NCI-H226 (cell line): ENCODE results near the gene NLGN3.
"Not testable (repeated sequence)": the region's sequence is repeated elsewhere in the genome, so short reads cannot be mapped to it uniquely, and the experiment has no call there.

Experiments used
- DNase-seq: peaks from one replicate; pipeline ENCODE4 v3.0.0-alpha.2; 2015

NLGN3 gene

DNA sequence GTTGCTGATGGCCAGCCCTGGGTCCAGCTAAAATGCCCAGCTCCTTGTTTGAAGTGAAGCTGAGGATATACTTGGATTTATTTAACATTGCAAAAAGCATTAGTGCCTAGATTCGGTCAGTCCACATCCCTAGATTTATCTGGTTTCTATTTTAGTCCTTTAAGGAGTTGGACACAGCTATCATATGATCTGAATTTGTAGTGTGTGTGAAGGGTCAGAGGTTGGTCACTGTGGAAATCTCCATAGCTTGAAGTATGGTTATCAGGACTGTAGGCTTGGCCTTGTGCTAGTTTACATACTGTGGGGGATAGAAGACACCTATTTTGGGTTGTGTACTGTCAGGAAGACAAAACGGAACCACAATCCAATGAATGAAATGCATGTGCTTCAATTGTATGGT is 28.8 kb downstream of the NLGN3 start:
- no peak for DNase-seq

DNA sequence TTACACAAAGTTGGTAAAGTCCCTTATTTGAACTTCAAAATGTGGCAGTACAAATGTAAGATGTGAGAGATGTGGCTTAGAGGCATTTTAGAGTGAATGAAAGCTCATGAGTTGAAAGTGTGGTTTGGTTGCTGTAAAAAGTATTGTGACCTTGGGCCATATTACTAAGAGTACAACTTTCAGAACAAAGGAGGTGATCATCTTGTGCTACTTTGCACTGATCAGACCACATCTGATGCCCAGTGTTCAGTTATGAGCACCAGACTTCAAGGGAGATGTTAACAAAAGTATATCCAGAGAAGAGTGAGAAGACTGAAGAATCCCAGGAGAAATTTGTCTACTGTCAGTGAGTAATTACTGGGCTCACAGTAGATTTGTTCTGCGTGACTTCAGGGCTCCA is 30.2 kb downstream of the NLGN3 start:
- no peak for DNase-seq

DNA sequence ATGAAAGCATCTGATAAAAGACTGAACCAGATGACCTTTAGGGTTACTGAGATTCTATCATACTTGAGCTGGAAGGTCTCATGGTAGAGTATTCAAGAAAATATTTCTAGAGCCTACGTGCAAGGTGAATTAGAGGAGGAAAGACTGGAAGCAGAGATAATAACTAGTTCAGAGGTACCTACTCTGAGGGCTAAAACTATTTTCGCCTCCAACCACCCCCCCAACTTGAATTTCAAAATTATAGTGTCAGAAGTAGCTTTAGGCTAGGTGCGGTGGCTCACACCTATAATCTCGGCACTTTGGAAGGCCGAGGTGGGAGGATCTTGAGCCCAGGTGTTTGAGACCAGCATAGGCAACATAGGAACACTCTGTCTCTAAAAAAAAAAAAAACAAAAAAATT is 30.9 kb downstream of the NLGN3 start:
- no peak for DNase-seq

DNA sequence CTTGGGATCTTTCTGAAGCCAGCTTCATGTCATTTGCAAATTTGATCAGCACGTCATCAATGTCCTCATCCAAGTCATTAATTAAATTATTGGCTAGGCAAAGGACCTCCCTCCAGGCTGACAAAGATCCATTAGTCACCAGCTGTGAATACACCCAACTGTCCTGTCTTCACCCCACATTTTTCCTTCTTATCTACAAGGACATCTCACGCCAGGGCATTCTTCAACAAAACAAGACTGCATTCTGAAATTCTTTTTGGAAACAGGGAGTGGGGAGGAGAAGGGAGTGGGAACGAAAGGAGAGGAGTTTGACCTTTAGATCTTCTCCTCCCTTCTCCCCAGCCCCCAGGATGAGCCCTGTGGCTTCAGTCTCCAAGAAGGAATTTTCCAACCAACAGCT is 32.7 kb downstream of the NLGN3 start:
- DNase-seq, result no peak

DNA sequence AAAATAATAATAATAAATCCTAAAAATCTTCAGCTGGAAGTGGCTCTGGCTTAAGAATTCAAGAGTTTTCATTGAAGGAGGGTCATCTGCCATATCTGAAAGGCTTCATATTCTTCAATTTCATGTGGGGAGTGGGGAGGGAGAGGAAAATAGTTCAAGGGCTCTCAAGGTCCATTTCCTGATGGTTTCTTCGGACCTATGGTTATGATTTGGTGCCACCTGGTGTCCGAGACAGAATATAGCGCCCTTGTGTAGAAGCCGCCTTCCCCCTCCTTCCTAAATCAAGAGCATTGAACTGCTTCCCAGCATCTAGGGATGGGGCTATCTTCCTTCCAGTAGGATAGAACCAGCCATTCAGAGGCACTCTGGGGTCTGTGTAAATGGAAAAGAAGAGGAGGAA is 34.3 kb downstream of the NLGN3 start:
- peak; percentile 2 for DNase-seq

DNA sequence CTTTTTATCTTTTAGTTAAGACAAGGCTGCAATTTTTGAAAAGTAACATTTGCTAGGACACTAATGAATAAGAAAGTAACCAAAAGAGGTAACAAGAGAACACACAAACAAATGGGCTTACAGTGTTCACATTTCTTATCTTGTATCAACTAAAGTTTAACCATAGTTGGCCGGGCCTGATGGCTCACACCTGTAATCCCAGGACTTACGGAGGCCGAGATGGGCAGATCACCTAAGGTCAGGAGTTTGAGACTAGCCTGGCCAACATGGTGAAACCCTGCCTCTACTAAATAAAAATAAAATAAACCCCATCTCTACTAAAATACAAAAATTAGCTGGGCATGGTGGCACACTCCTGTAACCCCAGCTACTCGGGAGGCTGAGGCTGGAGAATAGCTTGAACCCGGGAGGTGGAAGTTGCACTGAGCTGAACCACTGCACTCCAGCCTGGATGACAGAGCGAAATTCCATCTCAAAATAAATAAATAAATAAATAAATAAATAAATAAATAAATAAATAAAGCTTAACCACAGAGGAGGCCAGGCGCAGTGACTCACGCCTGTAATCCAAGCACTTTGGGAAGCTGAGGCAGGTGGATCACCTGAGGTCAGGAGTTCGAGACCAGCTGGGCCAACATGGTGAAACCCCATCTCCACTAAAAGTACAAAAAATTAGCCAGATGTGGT is 36.1 kb downstream of the NLGN3 start:
- DNase-seq, result not testable (repeated sequence)

DNA sequence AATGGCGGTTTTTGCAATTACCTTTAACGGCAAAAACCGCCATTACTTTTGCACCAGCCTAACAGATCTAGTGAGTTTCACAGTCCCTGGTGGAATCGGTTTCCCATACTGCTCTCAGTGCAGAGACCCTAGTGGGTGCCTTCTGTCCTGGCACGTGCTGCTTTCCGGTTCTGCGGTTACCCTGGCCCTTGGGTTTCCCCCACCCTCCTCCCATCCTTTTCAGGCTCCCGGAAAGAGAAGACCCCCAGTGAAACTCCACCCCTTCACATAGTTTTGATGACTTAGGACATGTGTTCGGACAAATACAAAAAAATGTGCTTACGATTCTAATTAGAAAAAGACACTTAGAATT is 36.9 kb downstream of the NLGN3 start:
- no peak for DNase-seq

DNA sequence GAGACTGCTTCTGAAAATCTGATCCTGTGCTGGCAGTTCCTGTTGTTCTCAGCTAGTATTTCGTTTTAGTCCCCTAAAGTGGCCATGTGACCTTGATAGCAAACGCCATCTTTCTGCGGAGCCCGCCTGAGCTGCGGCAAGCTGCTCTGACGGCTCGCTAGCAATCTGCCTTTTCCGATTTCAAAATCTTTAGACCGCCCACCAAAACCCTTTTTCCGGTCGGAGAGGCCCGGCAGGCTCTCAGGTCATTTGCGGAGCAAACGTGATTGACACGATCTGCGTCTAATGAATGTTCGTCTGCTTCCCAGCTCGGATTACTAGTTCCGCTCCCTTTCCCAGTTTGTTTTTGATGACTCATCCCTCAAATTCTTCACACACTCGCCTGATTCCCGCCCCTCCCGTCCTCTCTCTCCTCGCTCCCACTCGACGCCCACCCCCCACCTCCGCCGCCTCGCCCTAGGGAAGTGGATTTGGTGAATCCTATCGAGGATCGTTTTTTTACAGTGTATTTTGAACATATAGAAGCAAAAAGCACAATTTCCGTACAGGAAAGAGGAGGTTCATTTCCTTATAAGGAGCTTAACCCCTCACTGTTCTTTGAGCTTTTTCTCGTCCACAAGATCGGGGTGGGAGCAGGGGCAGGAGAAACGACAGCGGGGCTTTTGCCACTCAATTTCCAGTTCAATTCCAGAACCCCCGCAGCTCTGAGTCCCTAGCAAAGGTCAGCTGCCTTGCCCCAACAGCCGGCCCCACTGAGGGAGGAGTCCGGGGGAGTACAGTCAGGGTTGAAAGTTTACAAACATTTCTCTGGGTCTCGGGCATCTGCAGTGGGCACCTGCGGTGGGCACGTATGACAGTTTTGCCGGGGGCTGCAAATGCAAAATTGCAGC is 37.5 kb downstream of the NLGN3 start:
- DNase-seq, result peak; percentile 92

DNA sequence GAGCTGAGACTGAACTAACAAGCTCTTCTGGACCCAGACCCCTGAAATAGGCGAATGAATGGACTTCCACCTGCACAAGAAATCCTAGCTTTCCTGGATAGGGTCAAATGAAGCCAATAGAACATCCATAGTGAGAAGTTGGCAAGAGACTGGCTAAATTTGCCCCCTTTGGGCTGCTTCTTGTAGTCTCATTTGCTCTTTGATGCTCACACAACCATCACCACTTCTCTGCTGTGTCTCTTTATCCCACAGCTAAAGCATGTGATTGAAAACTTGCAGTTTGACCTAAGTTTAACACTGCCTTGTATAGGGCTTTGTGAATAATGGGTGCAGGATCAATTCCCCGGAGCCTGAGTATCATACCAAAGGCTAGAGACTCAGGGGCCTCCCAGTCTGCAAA is 38.2 kb downstream of the NLGN3 start:
- no peak for DNase-seq

DNA sequence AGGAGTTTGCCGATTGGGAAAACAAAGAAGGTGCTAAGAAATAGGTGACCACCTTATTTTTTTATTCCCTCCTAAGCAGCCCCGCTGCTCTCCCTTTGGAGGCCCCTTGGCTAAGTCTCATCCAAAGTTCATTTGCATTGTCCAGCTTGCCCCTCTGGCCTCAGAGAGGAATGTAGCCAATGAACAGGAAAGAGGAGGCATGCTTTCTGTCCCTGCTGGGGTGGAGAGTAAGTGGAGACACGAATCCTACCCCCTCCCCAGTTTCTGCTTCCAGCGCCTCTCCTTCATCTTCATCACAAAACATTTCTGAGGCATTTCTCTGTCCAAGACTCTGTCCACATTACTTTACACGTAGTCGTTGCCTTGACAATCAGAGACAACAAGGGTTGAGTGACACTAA is 38.7 kb downstream of the NLGN3 start:
- no peak for DNase-seq

DNA sequence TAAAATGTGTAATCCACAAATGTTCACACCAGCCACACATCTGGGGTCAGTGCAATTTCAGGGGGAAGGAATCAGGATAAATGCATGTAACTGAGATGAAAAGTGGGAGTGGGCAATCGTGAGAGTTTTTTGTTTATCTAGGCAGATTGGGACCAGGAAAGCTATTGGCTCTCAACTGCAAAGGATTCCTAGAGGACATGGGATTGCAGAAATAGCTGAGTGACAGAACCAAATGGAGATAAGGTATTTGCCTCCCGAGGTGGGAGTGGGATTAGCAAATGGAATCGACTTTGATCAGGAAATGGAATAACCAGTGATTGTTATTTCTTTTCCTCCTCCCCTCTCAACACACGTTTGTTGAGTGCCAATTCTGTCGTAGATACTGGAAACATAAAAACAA is 39.5 kb downstream of the NLGN3 start:
- DNase-seq, result no peak

DNA sequence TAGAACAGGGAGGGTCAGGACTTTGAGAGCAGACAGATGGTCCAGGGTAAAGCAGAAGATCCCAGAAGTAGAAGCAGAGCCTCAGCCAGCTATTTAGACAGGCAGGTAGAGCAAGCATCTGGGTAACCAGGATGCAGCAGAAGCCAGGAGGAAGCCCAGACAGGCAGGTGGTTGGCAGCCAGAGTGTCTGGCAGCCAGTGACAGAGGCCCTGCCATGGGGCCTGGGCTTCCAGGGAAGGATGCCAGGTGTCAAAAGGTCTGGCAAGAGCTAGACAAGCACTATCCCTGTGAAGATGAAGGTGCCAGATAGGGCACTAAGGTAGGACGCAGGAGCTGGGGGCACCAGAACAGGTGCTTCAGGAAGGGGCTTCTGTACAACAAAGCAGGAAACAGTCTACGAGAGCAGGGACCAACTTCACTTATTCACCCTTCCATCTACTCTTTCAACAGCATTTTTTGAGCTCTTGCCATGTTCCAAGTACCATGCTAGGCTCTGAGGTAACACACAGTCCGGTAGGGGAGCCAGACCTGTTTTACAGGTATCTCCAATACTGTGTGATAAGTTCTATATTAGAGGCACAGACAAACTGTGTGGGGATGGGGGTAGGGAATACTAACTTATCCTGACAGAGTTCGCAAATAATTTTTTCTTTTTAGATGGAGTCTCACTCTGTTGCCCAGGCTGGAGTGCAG is 40.3 kb downstream of the NLGN3 start:
- DNase-seq, result no peak

DNA sequence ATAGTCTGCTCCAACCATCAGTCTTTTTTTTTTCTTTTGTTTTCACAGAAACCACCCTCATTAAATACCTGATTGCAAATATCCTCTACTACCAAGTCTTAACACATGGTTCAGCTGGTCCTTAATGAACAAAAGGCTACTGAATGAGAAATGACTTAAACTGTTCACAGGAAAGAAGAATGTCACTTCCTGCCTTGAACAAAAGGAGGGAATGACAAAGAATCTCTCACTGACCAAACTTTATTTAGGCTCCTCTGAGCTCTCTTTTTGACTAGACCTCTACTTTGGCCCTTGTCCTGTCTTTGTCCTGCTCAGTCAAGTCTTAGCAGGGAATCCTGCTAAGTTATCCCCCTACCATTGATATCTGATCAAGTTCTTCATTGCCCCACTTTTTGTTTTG is 46.6 kb downstream of the NLGN3 start:
- no peak for DNase-seq

DNA sequence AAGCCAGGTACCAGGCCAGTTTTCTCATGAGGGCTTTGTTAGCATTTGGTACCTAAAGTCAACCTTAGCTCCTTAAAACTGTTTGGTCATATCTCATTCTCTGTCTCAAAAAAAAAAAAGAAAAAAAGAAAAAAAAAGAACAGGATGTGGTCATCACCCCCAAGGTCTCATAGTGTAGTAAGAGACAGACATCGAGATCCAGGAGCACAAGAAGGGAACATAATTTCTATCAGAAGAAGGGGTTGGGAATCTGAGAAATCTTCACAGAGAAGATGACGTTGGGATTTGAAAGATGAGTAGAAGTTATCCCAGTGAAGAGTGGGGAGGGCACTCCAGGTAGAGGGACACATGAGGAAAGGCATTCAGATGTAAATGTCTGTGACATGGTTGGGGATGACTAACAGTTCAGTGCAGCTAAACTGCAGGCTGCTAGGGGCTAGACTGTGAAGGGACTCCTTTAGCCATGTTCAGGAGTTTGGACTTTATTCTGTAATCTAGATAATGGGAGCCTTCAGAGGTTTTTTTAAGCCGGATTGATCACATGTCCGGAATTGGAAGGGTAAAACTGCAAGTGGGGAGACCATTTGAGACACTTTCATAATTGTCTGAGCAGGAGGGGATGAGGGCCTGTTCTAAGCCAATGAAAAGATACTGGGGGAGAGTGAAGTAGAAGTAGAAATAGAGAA is 51.5 kb downstream of the NLGN3 start:
- no peak for DNase-seq

DNA sequence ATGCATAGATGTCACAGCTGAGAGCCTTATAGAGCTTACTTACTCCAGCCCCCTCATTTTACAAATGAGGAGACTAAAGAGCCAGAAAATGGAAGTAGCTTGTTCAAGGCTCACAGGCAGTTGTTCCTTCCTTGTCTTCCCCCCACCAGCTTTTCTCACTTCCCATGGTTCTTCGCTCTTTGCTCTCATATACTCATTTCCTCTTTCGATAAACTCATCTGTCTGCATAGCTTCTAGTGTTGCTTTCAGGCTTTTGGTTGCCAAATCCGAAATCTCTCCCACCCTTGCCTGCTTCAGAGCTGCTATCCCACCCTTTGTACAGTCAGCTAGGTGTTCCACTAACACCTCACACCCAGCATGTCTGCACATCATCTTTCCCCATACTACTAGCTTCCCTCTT is 53.4 kb downstream of the NLGN3 start:
- no peak for DNase-seq

DNA sequence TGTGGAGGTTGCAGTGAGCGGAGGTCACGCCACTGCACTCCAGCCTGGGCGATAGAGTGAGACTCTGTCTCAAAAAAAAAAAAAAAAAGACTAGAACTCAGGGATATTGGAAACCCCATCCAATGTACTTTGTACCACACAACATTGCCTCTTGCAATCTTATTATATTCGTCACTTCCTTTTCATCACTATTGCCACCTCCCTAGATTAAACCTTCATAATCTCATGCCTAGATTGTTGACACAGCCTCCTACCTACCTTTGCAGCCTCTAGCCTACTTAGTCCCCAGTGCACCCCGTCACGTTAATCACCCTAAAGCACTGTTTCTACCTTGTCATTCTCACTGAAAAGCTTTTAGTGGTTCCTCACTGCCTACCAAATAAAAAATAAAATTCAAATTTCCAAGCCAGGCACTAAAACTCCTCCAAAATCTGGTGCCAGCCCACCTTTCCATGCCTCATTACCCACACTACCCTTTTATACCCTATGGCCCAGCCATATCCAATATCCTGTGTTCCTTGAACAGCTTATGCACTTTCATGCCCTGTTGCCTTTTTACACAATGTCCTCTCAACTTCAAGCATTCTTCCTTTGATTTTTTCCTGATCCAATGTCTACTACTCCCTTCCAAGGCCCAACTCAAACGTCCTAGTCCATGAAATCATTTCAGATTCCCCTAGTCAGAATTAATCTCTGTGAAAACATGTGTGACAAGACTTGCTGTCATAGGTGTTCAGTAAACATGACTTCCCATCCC is 54.8 kb downstream of the NLGN3 start:
- DNase-seq, result no peak

DNA sequence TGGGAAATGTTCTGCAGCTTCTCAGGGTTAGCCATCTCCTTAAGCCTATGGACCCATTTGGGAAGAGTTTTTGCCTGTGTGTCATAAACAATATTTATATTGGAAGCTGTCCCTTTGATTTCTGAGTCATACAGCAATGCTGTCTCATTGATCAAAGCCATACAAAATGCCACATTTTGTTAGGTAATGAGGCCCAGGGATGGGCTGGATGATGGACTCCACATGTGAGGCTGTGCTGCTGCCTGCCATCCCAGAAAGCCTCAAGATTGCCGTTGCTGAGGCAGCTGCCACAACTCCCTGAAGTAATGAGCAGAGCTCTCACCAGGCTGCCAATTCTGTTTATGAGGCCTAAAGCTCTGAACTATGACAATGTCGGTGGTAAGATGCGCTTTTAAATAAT is 66.2 kb downstream of the NLGN3 start:
- DNase-seq, result no peak

DNA sequence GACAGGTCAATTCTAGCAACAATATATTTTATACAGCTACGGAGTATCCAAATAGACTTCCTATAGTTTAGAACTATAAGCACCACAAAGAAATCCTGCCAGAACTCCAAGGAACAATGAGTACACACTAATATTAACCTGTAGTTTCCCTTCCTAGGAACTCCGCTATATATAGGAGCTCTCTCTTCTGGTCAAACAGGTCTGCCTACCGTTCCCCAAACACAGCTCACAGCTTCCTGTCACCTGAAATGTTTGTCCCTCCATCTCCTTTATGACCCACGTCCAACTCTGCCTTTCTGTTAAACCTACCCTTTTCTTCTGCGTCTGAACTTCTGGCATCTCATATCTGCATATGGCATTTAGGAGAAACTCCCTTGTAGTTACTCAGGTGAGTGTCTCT is 67.9 kb downstream of the NLGN3 start:
- DNase-seq, result no peak

DNA sequence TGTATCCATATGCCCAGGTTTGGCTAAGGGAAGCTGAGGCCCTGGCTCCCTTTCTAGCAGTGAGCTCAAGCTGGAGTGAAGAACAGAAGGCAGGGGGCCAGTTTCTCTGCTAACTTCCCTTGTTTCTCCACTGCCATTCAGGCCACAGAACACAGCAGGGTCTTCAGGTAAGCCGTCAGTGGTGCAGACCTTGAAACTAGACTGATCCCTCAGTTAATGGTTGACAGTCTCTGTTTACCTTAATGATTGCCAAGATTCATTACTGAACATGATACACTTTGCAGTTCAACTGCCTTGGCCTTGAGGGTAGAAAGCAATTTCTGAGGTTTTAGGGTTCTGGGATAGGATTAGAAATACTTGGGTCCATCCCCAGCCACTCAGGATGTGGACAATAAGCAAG is 69.5 kb downstream of the NLGN3 start:
- no peak for DNase-seq

DNA sequence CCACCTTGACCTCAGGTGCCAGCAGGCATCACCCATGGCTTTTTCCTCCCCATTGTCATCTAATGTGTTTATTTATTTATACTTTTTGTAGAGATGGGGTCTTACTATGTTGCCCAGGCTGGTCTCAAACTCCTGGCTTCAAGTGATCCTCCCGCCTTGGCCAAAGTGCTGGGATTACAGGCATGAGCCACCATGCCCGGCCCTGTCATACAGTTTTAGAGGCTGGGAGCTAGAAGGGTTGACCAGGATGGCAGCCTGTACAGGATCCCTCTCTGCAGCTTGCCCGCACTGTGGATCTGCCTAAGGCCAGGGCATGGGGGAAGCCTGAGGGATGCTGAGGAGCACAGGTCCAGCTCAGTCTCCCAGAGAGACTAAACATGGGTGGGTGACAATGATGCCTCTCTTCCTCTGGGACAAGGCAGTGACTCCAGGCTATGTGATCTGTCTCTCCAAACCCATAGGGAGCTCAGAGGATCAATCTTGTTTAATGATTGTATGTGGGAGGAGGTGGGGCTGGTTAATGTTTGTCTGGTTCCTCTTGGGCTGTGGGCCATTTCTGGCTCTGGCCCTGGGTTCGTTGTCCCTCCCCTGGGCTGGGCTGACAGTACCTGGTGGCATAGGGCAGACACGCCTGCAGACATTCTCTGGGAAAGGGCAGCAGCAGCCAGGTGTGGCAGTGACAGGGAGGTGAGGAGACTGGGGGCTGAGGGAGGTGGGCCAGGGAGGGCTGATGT is 70.1 kb downstream of the NLGN3 start:
- DNase-seq, result no peak

DNA sequence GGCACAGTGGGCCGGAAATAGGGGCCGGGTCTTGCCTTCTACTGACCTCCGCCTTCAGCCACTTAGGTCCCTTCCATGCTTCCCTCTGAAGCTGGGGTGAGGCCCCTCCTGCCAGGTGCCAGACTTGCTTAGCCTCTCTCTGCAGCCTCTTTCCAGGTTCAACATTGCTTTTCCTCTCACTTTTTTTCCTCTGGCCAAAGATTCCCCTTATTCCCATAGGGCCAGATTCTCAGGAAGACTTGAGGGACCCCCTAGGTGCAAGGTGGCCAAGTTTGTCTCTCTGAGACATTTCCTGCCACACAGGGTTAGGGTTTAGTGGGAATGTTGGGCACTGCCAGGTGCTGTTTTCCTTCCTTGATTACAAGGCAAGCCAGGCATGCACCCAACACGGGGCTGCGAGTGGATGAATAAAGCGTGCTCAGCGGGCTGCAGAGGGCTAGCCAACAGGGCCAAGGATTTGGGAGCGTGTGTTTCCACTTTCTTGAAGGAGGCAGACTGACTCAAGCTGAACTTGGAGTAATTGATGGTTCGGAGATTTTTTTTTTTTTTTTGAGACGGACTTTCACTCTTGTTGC is 70.8 kb downstream of the NLGN3 start:
- DNase-seq, result no peak

DNA sequence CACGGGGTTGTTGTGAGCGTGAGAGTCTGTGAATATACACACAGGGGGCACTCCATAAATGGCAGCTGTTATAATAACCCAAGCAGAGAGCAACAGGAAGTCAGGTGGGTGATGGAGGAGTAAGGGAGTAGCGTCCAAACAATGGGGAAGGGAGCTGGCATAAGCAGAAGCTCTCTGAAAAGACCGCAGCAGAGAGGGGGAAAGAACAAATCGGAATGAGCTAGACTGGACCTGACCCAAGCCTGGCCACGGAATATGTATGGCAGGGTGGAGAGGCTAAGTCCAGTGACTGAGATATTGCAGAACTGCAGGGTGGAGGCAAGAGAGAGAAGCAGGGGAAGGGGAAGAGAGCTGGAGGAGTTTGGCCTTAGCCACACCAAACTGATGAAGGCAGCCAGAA is 71.8 kb downstream of the NLGN3 start:
- DNase-seq, result no peak
